HG03558 (cell line): ENCODE measurements around the gene SPTBN1.
A peak's percentile ranks its signal among the peaks of the same experiment; 100 is the strongest.
"Not testable (repeated sequence)": the region's sequence is repeated elsewhere in the genome, so short reads cannot be mapped to it uniquely, and the experiment has no call there.

Source experiments
- ATAC-seq: cut with Tn5 transposase; IDR thresholded peaks from one replicate; pipeline ENCODE4 v1.9.1; 2021; ENCODE audit warnings: moderate number of reproducible peaks; ENCODE audit not compliant: unreplicated experiment; ENCODE audit errors: extremely low read depth

Gene SPTBN1

GRCh38 chr2:54522624-54523281, 66.6 kb downstream of the SPTBN1 start:
- peak; percentile 55 for ATAC-seq

DNA sequence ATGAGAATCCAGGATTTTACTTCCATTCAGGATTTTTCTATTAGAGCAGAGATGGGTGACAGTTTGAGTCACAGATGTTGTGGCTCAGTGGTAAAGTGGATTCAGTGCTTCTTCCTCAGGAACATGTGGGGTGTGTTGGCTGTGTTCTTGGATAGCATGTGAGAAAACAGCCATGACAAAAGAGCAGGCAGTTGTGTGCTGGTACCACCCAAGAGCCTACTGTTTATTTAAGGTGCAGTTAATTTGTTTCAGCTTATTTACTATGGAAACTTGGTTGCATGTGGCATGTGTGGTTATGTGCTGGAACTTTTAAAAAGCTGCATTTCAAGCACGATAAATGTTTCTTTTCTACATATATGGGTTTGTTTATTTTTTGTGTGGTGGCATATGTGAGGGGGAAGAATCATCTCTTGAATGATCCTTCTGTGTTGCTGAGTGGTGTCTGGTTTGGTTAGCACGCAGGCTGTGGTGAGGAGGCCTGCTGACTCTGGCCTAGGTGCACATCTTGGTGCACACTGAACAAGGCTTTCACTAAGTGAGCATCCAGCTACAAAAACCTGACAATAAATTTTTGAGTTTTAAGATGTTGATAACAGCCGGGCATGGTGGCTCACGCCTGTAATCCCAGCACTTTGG, 67.3 kb downstream of the SPTBN1 start:
- ATAC-seq = no peak

GRCh38 chr2:54524226-54524991, 68.3 kb downstream of the SPTBN1 start:
- ATAC-seq = peak; percentile 81

GRCh38 chr2:54525321-54525720, 69.2 kb downstream of the SPTBN1 start:
- no peak for ATAC-seq

GRCh38 chr2:54526226-54526879, 70.2 kb downstream of the SPTBN1 start:
- ATAC-seq = no peak

GRCh38 chr2:54528311-54528955, 72.3 kb downstream of the SPTBN1 start:
- ATAC-seq = no peak

- not testable (repeated sequence) for ATAC-seq
These were observed 73.4 kb downstream of the SPTBN1 start for GRCh38 chr2:54529518-54529917.

GRCh38 chr2:54529935-54530334, 73.8 kb downstream of the SPTBN1 start:
- no peak for ATAC-seq

GRCh38 chr2:54531558-54531957, 75.4 kb downstream of the SPTBN1 start:
- no peak for ATAC-seq

GRCh38 chr2:54534221-54534620, 78.1 kb downstream of the SPTBN1 start:
- no peak for ATAC-seq

GRCh38 chr2:54534625-54535024, 78.5 kb downstream of the SPTBN1 start:
- ATAC-seq = no peak

GRCh38 chr2:54535599-54536195, 79.6 kb downstream of the SPTBN1 start:
- no peak for ATAC-seq

- no peak for ATAC-seq
These were observed 80.6 kb downstream of the SPTBN1 start for GRCh38 chr2:54536720-54537119.

DNA sequence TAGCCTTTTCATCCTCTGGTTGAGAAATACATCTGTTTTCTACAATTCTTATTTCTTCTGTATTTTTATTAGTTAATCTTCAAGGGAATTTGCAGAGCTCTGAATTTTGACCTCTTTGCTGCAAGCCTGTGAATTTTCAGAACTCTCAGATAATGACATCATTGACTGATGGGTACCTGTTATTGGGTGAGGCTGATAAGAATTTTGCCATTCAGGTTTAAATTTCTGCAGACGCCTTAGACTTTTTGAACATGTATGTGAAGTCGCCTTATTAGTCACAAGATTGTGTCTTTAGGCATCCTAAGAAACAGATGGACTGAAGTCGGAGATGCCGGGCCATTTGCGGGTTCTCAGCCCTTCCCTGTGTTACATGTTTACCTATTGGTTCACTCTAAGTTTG, 82.4 kb downstream of the SPTBN1 start:
- no peak for ATAC-seq

DNA sequence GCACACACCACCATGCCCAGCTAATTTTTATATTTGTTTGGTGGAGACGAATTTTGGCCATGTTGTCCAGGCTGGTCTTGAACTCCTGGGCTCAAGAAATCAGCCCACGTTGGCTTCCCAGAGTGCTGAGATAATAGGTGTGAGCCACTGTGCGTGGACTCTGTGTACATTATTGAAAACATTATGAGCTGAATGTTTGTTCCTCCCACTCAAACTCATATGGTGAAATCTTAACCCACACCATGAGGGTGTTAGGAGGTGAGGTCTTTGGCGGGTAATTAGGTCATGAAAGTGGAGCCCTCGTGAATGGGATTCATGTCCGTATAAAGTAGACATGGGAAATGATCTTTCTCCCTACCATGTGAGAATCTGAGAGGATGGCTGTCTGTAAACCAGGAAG, 83.6 kb downstream of the SPTBN1 start:
- no peak for ATAC-seq

DNA sequence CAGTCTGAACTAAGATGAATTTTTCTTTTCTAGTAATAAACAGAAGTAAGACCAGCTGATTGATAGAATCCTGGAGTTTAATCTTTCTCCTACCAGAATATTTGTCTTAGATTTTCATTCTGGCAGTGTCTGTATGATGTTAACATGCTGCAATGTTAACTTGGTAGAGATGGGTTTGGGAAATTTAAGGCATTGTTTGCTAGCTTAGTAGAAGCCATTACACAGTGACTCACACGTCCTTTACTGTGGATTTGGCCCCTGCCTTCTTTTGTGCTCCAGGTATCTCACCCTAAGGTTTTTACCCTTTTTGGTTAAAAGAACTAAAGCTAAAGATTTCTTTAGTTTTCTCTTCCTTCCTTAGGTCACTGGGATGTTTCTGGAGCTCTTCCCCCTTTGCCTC, 84.1 kb downstream of the SPTBN1 start:
- ATAC-seq = no peak

GRCh38 chr2:54541995-54542394, 85.9 kb downstream of the SPTBN1 start:
- ATAC-seq = no peak

DNA sequence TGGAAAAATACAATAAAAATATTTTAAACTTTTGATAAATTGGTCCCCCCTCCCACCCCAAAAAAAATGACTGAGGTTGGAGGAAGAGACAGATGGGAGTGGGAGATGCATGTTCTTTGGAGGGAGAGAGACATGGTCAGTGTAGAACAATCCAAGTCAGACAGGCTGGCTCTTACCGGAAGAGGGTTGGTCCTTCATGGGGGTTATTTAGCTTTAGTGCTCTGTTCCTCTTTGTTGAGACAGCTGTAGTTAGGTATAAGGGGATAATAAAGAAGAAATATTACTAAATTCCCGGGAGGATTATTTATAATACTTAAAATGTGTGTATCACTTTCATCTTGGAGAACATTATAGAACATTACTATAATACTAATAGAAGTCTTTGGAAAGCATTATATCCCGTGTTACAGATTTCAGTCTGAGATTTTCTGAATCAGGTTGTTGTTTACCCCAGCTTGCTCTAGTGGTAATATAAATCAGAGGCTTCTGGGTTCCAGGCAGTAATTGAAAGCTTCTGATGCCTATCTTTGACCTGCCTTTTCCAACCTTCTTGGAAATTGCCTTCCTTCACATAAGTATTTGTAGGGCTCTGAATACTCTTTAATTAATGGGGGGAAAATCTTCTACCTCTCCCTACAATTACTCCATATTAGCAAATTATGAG, 87.7 kb downstream of the SPTBN1 start:
- ATAC-seq = no peak

DNA sequence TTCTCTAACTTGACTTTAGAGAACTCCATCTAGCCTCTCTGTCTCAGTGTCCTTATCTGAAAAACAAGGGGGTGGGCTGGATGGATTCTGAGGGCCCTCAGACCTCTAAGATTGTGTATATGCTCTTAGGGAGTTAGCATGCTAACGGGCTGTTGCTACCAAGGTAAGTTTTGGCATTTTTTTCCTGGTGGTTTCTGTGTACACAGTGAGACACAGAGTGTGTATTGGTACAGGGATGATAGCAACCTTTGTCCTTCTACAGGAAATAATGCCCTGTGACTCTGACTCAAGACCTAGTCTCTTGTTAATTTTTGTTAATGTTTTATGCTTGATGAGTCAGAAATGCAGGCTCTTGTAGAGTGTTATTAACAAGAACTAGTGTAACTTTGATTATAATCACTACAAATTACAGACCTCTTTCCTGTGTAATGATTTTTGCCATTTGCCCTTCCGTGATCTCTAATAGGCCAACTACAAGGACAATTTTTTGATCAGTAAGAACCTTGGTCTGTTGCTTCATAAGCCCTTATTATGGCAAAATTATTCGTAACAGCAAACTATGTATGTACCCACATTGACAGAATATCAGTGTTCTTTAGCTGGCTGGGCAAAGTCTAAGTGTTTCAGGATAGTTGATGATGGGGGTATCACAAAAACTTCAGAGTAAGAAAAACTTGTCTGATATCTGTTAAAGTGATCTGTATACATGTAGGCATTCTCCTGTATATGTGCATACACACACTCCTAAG, 89.7 kb downstream of the SPTBN1 start:
- ATAC-seq = peak; percentile 36
